ENCODE results near the gene ACSF3.

Gene ACSF3

GRCh38 chr16:89123001-89123830 lies 29.6 kb downstream of the ACSF3 start:
- in situ Hi-C loops (cut with MboI; ENCODE audit: low sequenced_read_pairs), result no loop called here

- in situ Hi-C loops (cut with MboI; ENCODE audit: low sequenced_read_pairs), result no loop called here
Measured at GRCh38 chr16:89123831-89124100, 30.1 kb downstream of the ACSF3 start.

GRCh38 chr16:89129378-89129777 lies 35.7 kb downstream of the ACSF3 start:
- in situ Hi-C loops (cut with MboI; ENCODE audit: low sequenced_read_pairs), result no loop called here

- in situ Hi-C loops (cut with MboI; ENCODE audit: low sequenced_read_pairs), result no loop called here
Measured at GRCh38 chr16:89130448-89130847, 36.8 kb downstream of the ACSF3 start.

- in situ Hi-C loops (cut with MboI; ENCODE audit: low sequenced_read_pairs), result no loop called here
Measured at GRCh38 chr16:89131783-89132182, 38.1 kb downstream of the ACSF3 start.

- in situ Hi-C loops (cut with MboI; ENCODE audit: low sequenced_read_pairs), result no loop called here
Measured at GRCh38 chr16:89132194-89133005, 38.7 kb downstream of the ACSF3 start.

GRCh38 chr16:89133457-89134127 lies 39.9 kb downstream of the ACSF3 start:
- in situ Hi-C loops (cut with MboI; ENCODE audit: low sequenced_read_pairs), result no loop called here

- in situ Hi-C loops (cut with MboI; ENCODE audit: low sequenced_read_pairs), result no loop called here
Measured at GRCh38 chr16:89134269-89134668, 40.6 kb downstream of the ACSF3 start.

- in situ Hi-C loops (cut with MboI; ENCODE audit: low sequenced_read_pairs), result no loop called here
Measured at GRCh38 chr16:89135166-89135565, 41.5 kb downstream of the ACSF3 start.

- in situ Hi-C loops (cut with MboI; ENCODE audit: low sequenced_read_pairs), result no loop called here
Measured at GRCh38 chr16:89135971-89136765, 42.5 kb downstream of the ACSF3 start.

- in situ Hi-C loops (cut with MboI; ENCODE audit: low sequenced_read_pairs), result no loop called here
Measured at GRCh38 chr16:89136931-89137330, 43.3 kb downstream of the ACSF3 start.

- in situ Hi-C loops (cut with MboI; ENCODE audit: low sequenced_read_pairs), result no loop called here
Measured at GRCh38 chr16:89137666-89138512, 44.2 kb downstream of the ACSF3 start.

- in situ Hi-C loops (cut with MboI; ENCODE audit: low sequenced_read_pairs), result no loop called here
Measured at GRCh38 chr16:89138513-89138795, 44.8 kb downstream of the ACSF3 start.

- in situ Hi-C loops (cut with MboI; ENCODE audit: low sequenced_read_pairs), result no loop called here
Measured at GRCh38 chr16:89138843-89139520, 45.3 kb downstream of the ACSF3 start.

GRCh38 chr16:89139907-89140361 lies 46.3 kb downstream of the ACSF3 start:
- in situ Hi-C loops (cut with MboI; ENCODE audit: low sequenced_read_pairs), result no loop called here

- in situ Hi-C loops (cut with MboI; ENCODE audit: low sequenced_read_pairs), result no loop called here
Measured at GRCh38 chr16:89140401-89140800, 46.7 kb downstream of the ACSF3 start.

GRCh38 chr16:89140981-89141883 lies 47.6 kb downstream of the ACSF3 start:
- in situ Hi-C loops (cut with MboI; ENCODE audit: low sequenced_read_pairs), result no loop called here

GRCh38 chr16:89141884-89142267 lies 48.2 kb downstream of the ACSF3 start:
- in situ Hi-C loops (cut with MboI; ENCODE audit: low sequenced_read_pairs), result no loop called here
